ENCODE measurements around the gene VPS8.

Gene VPS8

GRCh38 chr3:184811999-184812661 lies at the start of gene VPS8:
TSS of gene VPS8 (plus strand) at chr3:184812166. CDS start at chr3:184824633, 12,467 bp downstream.
- Histone ChIP-seq H3K4me1 (ENCODE audit: low read depth, poor library complexity, severe bottlenecking) (peaks cover 9% of the 10 kb centered on the region), H3K36me3 (ENCODE audit: insufficient read depth) (no peaks in the 10 kb centered on the region), H3K9ac (peak within 1 kb of the TSS; percentile 46; the same call in 1 of the 2 replicates), H3K4me3 (IDR thresholded peaks at IDR 0.05; ENCODE audit: insufficient read depth, low read depth, low read length) (peak within 1 kb of the TSS; percentile 89), H3K4me2 (peak within 1 kb of the TSS; percentile 83), H3K27me3 (ENCODE audit: insufficient read depth, low read depth) (no peaks in the 10 kb centered on the region), H3K79me2 (ENCODE audit: insufficient read depth, low read depth) (no peaks in the 10 kb centered on the region), H3K27ac (no peak within 1 kb of the TSS), H4K20me1 (ENCODE audit: insufficient read depth) (no peaks in the 10 kb centered on the region), H2AFZ (ENCODE audit: low read depth) (peak within 1 kb of the TSS; percentile 97)
- TF ChIP-seq CTCF (conservative IDR thresholded peaks at IDR 0.05; ENCODE audit: low read depth, low read length) = peak; percentile 59

- Histone ChIP-seq H3K4me1 (ENCODE audit: low read depth, poor library complexity, severe bottlenecking) (no peaks in the 10 kb centered on the region), H3K79me2 (ENCODE audit: insufficient read depth, low read depth) (no peaks in the 10 kb centered on the region), H3K4me2 (no peak overlapping the region), H3K9ac (no peak overlapping the region), H3K27ac (no peak overlapping the region), H2AFZ (ENCODE audit: low read depth) (no peak overlapping the region), H4K20me1 (ENCODE audit: insufficient read depth) (no peaks in the 10 kb centered on the region), H3K4me3 (IDR thresholded peaks at IDR 0.05; ENCODE audit: insufficient read depth, low read depth, low read length) (no peak overlapping the region), H3K36me3 (ENCODE audit: insufficient read depth) (no peaks in the 10 kb centered on the region), H3K27me3 (ENCODE audit: insufficient read depth, low read depth) (peaks cover 5% of the 10 kb centered on the region; the same call in 1 of the 2 replicates)
- TF ChIP-seq CTCF (conservative IDR thresholded peaks at IDR 0.05; ENCODE audit: low read depth, low read length) = no peak
These were observed 47.8 kb upstream of the VPS8 start for GRCh38 chr3:184764191-184764590.

GRCh38 chr3:184765047-184765729 lies 46.8 kb upstream of the VPS8 start:
- Histone ChIP-seq H3K4me2 (no peak overlapping the region), H3K79me2 (ENCODE audit: insufficient read depth, low read depth) (no peaks in the 10 kb centered on the region), H3K4me3 (IDR thresholded peaks at IDR 0.05; ENCODE audit: insufficient read depth, low read depth, low read length) (no peak overlapping the region), H3K36me3 (ENCODE audit: insufficient read depth) (no peaks in the 10 kb centered on the region), H3K27ac (no peak overlapping the region), H3K27me3 (ENCODE audit: insufficient read depth, low read depth) (peaks cover 5% of the 10 kb centered on the region; the same call in 1 of the 2 replicates), H2AFZ (ENCODE audit: low read depth) (no peak overlapping the region), H4K20me1 (ENCODE audit: insufficient read depth) (no peaks in the 10 kb centered on the region), H3K4me1 (ENCODE audit: low read depth, poor library complexity, severe bottlenecking) (no peaks in the 10 kb centered on the region), H3K9ac (no peak overlapping the region)
- no peak for TF ChIP-seq CTCF (conservative IDR thresholded peaks at IDR 0.05; ENCODE audit: low read depth, low read length)

GRCh38 chr3:184765730-184766074 lies 46.3 kb upstream of the VPS8 start:
- H3K27ac ChIP-seq = no peak overlapping the region
- no peak overlapping the region for H3K4me3 ChIP-seq (IDR thresholded peaks at IDR 0.05; ENCODE audit: insufficient read depth, low read depth, low read length)
- no peak for TF ChIP-seq CTCF (conservative IDR thresholded peaks at IDR 0.05; ENCODE audit: low read depth, low read length)
- H3K4me1 ChIP-seq (ENCODE audit: low read depth, poor library complexity, severe bottlenecking) = no peaks in the 10 kb centered on the region
- H2AFZ ChIP-seq (ENCODE audit: low read depth) = no peak overlapping the region
- H3K9ac ChIP-seq = no peak overlapping the region
- no peaks in the 10 kb centered on the region for H3K36me3 ChIP-seq (ENCODE audit: insufficient read depth)
- peaks cover 5% of the 10 kb centered on the region; the same call in 1 of the 2 replicates for H3K27me3 ChIP-seq (ENCODE audit: insufficient read depth, low read depth)
- no peak overlapping the region for H3K4me2 ChIP-seq
- H3K79me2 ChIP-seq (ENCODE audit: insufficient read depth, low read depth) = no peaks in the 10 kb centered on the region
- no peaks in the 10 kb centered on the region for H4K20me1 ChIP-seq (ENCODE audit: insufficient read depth)
